Measurements from ENCODE around the gene PARD3B. TPM values are rescaled to one million over a fixed set of nuclear protein-coding genes. Genes with fewer than 3 reads are reported as not detected.

The PARD3B gene
- total and polyA plus RNA-seq, 2 of the 4 experiments (the other 2 are of a cell fraction): 3.3 to 15.6 TPM

GRCh38 chr2:205364261-205364660 is 819.0 kb downstream of the PARD3B start:
- Histone ChIP-seq H4K20me1 (ENCODE audit: insufficient read depth, low read length) (no peaks in the 10 kb centered on the region), H3K4me2 (ENCODE audit: low read depth, low read length) (no peak overlapping the region), H3K9me1 (ENCODE audit: insufficient read depth, low read length) (no peaks in the 10 kb centered on the region), H2BK120ac (ENCODE audit: low read depth, low read length) (no peak overlapping the region), H3K4me3 (ENCODE audit: insufficient read depth, low read depth, low read length) (no peak overlapping the region), H3K23ac (ENCODE audit: low read depth, low read length) (no peak overlapping the region), H4K5ac (ENCODE audit: low read depth, low read length) (no peak overlapping the region), H3K79me1 (ENCODE audit: low read depth in 1 of 2, low read length in 2 of 2) (no peaks in the 10 kb centered on the region), H4K91ac (ENCODE audit: insufficient read depth, low read depth, low read length) (no peak overlapping the region), H3K27me3 (ENCODE audit: control insufficient read depth, insufficient read depth, low read length) (peaks cover 2% of the 10 kb centered on the region; the same call in 1 of the 2 replicates), H3K56ac (ENCODE audit: extremely low read depth, insufficient read depth, low read length) (no peak overlapping the region), H2AFZ (replicated peaks; ENCODE audit: low read length, poor library complexity) (no peak overlapping the region), H3K18ac (ENCODE audit: low read depth, low read length) (no peak overlapping the region), H3K4ac (ENCODE audit: low read depth, low read length) (no peak overlapping the region), H3K9me3 (ENCODE audit: control insufficient read depth, insufficient read depth, low read length) (no peaks in the 10 kb centered on the region), H2BK5ac (ENCODE audit: low read depth, low read length, poor library complexity, severe bottlenecking) (no peak overlapping the region), H2AK9ac (replicated peaks; ENCODE audit: low read depth, low read length, poor library complexity) (no peak overlapping the region), H3K14ac (replicated peaks; ENCODE audit: low read depth, low read length) (no peak overlapping the region), H3K27ac (ENCODE audit: insufficient read depth, low read length) (no peak overlapping the region), H2AK5ac (ENCODE audit: low read depth, low read length) (no peak overlapping the region), H2BK20ac (ENCODE audit: low read depth, low read length) (no peak overlapping the region), H4K8ac (ENCODE audit: low read depth in 2 of 2, low read length in 2 of 2) (no peak overlapping the region), H3K4me1 (ENCODE audit: control insufficient read depth, insufficient read depth, low read length) (peaks cover 6% of the 10 kb centered on the region; the same call in 1 of the 2 replicates), H2BK15ac (ENCODE audit: low read depth, low read length) (no peak overlapping the region), H3K9ac (ENCODE audit: low read depth, low read length) (no peak overlapping the region), H3K36me3 (ENCODE audit: control insufficient read depth, insufficient read depth, low read length) (no peaks in the 10 kb centered on the region)
- intact Hi-C loops (cut with micrococcal nuclease) (no loop called here), dilution Hi-C loops (cut with HindIII; ENCODE audit: low sequenced_read_pairs, unreplicated experiment) (no loop called here), in situ Hi-C loops (cut with MboI; ENCODE audit: low sequenced_read_pairs) (no loop called here)
- ChIA-PET POLR2A (ENCODE audit: unreplicated experiment) (no interaction called here), CTCF (no interaction called here)
- no CpG with 5 or more reads among the region's 3 CpGs for WGBS, 2 experiments (ENCODE audit: extremely low coverage in 2 of 2, insufficient read length in 1 of 2)
- ATAC-seq (ENCODE audit: low read depth) (no peak), DNase-seq (no peak)
- BruUV-seq (replicated peaks): no TSS peak
- TF ChIP-seq ELK1 (IDR thresholded peaks at IDR 0.05; ENCODE audit: borderline replicate concordance, low read depth, low read length) (no peak), SMC3 (IDR thresholded peaks at IDR 0.05; ENCODE audit: low read depth, low read length) (no peak), RAD21 (IDR thresholded peaks at IDR 0.05; ENCODE audit: low read length) (no peak), POLR2A (IDR thresholded peaks at IDR 0.05; ENCODE audit: low read depth, low read length) (no peak), CTCF (conservative IDR thresholded peaks at IDR 0.05; ENCODE audit: low read depth, low read length) (no peak), RFX5 (IDR thresholded peaks at IDR 0.05; ENCODE audit: low read depth, low read length) (no peak), CHD1 (IDR thresholded peaks at IDR 0.05; ENCODE audit: low read depth, low read length) (no peak), CEBPB (IDR thresholded peaks at IDR 0.05; ENCODE audit: low read depth, low read length) (no peak)
